Measurements from ENCODE around the gene RNF25.

The RNF25 gene

GRCh38 chr2:218671097-218671653 lies 627 bp downstream of the RNF25 start:
- no peak for DNase-seq

- DNase-seq: no peak
These were observed 7.1 kb downstream of the RNF25 start for GRCh38 chr2:218664653-218665052.

- no peak for DNase-seq
These were observed 7.9 kb downstream of the RNF25 start for GRCh38 chr2:218663901-218664300.

- DNase-seq: no peak
These were observed 9.0 kb downstream of the RNF25 start for GRCh38 chr2:218662827-218663226.

GRCh38 chr2:218662377-218662776 lies 9.4 kb downstream of the RNF25 start:
- no peak for DNase-seq

- DNase-seq: no peak
These were observed 11.8 kb downstream of the RNF25 start for GRCh38 chr2:218659988-218660358.

- DNase-seq: peak; percentile 81
These were observed 12.4 kb downstream of the RNF25 start, which contains the start of the genes BCS1L and ZNF142 for GRCh38 chr2:218659258-218659987. Gene BCS1L (plus strand): TSS chr2:218659683. CDS start chr2:218660988, 1,305 bp downstream. Gene ZNF142 (minus strand): TSS chr2:218659623. CDS start chr2:218656429, 3,194 bp downstream.

GRCh38 chr2:218658671-218659257 lies 13.0 kb downstream of the RNF25 start:
- DNase-seq: no peak

- no peak for DNase-seq
These were observed 16.1 kb downstream of the RNF25 start for GRCh38 chr2:218655751-218656150.

- no peak for DNase-seq
These were observed 23.1 kb downstream of the RNF25 start for GRCh38 chr2:218648787-218649100.

GRCh38 chr2:218648088-218648786 lies 23.6 kb downstream of the RNF25 start:
- DNase-seq: peak; percentile 19

GRCh38 chr2:218645126-218645525 lies 26.7 kb downstream of the RNF25 start:
- no peak for DNase-seq

- DNase-seq: no peak
These were observed 27.1 kb downstream of the RNF25 start for GRCh38 chr2:218644721-218645120.

- DNase-seq: no peak
These were observed 28.0 kb downstream of the RNF25 start for GRCh38 chr2:218643751-218644310.

- no peak for DNase-seq
These were observed 29.0 kb downstream of the RNF25 start for GRCh38 chr2:218642786-218643185.

GRCh38 chr2:218642121-218642656 lies 29.6 kb downstream of the RNF25 start:
- DNase-seq: no peak

- DNase-seq: no peak
These were observed 33.4 kb downstream of the RNF25 start for GRCh38 chr2:218638372-218638771.

- DNase-seq: no peak
These were observed 36.1 kb downstream of the RNF25 start for GRCh38 chr2:218635719-218636118.

- DNase-seq: peak; percentile 40
These were observed 40.0 kb downstream of the RNF25 start for GRCh38 chr2:218631837-218632236.

GRCh38 chr2:218627939-218628338 lies 43.9 kb downstream of the RNF25 start:
- DNase-seq: no peak

GRCh38 chr2:218626369-218626768 lies 45.4 kb downstream of the RNF25 start:
- DNase-seq: no peak

GRCh38 chr2:218623366-218623705 lies 48.5 kb downstream of the RNF25 start:
- no peak for DNase-seq
